Inflammatory macrophage treated with lipopolysaccharide for 4 hours (primary cell): ENCODE results near the gene FAM209A.
"Not testable (repeated sequence)": the region's sequence is repeated elsewhere in the genome, so short reads cannot be mapped to it uniquely, and the experiment has no call there.

Experiments used
- DNase-seq: peaks from one replicate; pipeline ENCODE4 v3.0.0-alpha.2; 2020

Gene FAM209A, protein sequence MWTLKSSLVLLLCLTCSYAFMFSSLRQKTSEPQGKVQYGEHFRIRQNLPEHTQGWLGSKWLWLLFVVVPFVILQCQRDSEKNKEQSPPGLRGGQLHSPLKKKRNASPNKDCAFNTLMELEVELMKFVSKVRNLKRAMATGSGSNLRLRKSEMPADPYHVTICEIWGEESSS

DNA sequence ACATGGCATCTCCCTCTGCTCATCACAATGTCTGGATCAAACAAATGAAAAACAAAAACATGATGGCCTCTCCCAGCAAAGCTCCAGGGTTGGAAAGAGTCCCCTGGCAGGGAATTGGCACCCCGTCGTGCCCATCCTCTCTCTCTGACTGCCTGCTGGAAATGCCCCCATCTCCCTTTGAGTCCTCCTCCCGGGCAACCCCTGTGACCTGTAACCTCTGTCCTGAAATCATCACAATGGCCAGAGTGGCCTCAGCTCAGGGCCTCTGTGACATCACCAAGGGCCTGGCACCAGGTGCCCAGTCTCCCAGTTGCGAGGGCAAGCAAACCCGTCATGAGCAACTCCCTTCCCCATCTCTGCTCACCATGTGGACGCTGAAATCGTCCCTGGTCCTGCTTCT is at the start of gene FAM209A:
TSS of gene FAM209A (plus strand) at position 301 of the 400 bp plus-strand sequence. CDS start at position 366, 65 bp downstream.
- DNase-seq, result not testable (repeated sequence)

DNA sequence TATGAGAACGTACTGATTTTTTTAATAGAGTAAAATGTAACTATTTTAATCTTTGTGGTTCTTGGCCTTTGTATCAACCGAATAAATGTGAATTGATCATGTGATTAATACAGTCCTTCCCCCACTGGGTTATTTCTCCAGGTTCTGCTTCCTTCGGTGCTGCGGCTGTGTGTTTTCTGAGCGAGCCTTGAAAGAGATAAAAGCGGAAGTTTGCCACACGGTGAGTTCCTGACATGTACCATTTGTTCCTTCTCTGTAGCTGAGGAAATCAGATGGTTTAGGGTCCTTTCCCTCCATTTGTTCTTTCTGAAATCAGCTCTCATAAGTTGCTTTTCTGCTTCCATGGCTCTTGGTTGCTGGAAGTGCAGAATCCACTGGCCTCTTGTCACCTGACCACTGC is 40.6 kb upstream of the FAM209A start:
- DNase-seq, result peak; percentile 16

DNA sequence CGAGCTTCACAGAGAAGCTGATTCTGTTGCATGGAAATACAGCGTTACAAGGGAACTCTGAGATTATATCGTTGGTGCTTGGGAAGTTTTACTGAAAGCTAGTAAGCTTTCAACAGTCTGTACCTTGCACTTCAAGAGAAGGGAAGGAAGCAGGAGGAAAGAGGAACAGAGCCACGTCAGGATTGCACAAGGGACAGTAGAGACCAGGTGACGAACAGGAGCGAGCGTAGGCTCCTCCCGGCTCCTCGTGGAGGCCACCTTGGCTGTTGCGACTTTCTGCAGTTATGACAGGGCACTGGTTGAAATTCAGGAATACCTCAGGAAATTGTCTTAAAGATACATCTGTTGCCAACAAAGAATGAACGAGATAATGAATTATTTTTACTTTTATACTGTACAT is 37.3 kb upstream of the FAM209A start:
- DNase-seq, result peak; percentile 29

DNA sequence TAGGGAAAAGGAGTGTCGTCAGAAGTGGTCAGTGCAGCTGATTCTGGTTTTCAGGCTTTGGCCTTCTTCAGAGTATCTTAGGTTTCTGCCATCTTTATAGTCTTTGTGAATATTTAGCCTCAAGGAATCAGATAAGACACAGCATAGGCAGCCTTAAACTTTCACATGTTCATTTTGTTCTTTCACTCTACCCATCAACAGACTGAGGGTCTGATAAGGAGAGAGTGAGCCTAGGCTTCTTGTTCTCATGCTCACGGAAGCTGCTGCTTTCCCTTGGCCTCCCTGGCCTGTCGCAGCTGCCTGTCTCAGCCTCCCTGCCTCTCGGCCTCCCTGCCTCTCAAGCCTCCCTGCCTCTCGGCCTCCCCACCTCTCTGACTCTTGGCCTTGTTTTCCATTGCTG is 36.0 kb upstream of the FAM209A start:
- DNase-seq, result no peak

DNA sequence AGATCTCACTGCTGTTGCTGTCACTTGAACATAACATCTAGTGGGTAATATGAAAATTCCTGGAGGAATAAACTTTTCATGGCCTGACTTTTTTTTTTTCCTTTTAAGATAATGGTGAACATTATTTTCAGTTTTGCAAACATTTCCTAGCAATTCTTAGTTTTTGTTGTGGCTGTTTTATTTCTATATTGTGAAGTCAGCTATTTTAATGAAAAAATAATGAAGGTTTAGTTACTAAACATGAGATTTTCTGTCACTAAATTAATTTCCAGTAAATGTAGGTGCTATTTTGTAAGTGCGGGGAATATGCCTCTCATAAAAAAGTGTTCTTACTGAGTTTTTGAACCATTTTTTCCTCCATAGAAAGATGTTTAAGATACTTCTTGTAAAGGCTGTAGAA is 23.4 kb upstream of the FAM209A start:
- DNase-seq, result no peak

DNA sequence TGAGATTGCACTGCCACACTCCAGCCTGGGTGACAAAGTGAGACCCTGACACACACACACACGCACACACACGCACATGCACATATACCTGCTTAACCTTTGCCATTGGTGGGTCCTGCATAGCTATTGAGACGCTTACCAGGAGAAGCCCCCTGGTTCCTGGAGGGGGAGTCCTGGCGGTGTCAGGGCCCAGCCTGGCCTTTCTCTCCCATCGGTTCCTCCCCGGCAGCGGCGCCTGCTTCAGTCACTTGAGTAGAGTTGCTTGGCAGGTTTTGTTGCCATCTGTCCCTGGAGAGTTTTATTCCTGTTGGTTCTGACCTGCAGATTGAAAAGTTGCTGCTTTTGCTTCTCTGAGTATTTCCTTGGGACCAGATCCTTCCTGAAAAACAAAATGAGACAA is 20.6 kb upstream of the FAM209A start:
- no peak for DNase-seq

DNA sequence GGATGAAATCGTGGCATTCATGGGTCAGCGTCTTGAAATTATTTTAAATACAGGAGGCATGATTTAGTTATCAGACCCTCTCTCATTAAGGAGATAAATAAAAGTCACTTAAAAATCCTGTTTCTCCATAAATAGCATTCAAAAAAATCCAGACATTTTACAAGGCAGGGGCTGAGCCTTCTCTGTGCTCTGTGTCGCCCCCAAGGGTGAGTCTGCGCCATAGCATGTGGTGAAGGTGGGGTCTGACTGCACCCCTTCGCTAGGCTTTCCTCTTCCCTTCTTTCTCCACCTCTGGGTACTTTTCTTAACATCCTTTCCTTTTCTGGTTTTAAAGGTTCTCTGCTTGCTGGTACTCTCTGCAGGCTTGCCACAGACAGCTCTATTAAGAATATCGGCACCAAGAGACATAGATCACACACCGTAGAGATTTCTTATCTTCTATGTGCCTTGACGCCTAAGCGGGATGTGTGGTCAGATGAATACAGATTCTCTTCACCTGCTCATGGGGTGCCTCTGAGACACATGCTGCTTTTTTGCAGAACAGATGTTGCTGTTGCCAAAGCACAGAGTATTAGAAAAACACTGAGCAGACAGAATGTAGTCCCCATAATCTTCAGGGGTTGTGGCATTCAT is 20.1 kb upstream of the FAM209A start:
- no peak for DNase-seq

DNA sequence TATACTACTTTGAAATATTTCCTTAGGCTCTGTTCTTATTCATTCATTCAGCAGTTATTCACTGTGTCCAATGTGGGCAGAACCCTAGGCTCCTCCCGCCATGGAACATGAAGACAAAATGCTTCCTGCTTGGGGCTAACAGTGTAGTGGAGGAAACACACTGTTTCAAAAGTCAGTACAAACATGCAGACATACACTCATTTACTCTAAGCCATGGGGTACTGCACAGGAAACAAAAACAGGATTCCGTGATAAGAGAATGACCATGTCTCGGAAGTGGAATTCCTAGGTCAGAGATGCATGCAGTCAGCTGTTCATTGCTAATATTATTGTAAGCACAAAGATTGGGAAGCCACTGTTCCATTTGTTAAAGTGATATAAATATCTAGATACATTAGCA is 18.4 kb upstream of the FAM209A start:
- no peak for DNase-seq

DNA sequence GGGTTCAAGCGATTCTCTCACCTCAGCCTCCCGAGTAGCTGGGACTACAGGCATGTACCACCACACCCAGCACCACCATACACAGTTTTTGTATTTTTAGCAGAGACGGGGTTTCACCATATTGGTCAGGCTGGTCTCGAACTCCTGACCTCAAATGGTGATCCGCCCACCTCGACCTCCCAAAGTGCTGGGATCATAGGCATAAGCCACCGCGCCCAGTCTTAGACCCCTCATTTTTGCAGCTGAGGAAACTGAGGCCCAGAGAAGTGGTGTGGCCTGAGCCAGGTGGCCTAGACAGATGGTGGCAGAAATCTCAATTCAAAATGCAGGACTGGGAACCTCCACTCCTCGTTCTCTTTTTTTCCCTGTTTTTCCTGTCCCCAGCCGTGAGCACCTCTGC is 12.6 kb upstream of the FAM209A start:
- DNase-seq, result no peak

DNA sequence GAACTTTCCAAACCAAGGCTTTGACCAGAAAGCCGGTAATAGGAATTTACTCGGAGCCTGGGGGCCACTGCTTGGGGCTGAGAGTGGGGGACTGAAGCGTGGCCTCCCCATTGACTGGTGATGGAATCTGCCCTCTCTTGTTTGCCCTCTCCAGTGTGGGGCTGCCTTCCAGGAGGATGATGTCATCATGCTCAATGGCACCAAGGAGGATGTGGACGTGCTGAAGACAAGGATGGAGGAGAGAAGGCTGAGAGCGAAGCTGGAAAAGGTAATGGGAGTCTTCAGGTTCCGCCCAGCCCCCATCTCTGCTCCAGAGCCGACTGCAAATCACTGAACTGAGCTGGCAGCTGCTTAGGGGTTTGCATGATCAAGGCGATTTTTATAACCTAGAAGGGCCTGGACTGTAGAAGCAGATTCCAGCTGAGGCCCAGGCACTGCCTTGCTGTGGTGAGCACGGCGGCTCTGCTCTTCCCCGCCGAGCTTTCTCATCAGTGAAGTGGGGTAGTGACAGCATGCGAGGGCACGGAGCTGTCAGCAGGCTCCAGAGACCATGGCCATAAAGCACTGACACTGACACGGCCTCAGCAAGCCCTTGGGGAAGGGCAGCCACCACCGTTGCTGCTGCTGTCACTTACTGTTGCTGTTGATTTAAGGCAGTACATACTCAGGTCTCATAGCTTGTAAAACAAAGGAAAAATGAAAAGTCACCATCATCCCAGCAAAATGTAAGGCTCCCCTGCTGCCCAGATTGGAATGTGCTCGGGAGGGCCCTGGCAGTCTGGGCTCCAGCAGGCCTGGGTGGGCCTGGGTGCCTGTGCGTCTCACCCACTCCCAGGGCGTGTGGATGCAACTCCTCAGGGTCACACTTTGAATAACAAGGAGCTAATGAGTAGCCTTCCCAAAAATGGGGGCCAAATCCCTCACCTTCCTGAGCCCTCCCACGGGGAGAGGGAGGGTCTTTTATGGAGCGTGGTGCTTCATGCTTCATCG is 11.1 kb upstream of the FAM209A start:
- DNase-seq, result no peak

DNA sequence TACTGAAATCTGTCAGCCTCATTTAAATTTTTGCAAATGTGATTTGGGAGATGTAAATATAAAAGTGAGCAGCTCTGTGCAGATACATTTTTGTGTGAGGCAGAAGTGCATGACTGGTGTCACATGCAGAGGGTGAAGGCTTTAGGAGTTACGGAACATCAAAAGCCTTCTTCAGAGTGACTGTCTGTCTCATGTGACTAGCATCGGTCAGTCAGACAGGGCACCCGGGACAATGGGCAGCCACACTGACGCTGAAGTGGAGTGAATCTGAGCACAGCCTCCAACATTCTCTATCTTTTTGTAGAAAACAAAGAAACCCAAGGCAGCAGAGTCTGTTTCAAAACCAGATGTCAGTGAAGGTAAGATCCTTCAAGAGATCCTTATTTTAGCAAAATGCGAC is 7.9 kb upstream of the FAM209A start:
- DNase-seq, result no peak

DNA sequence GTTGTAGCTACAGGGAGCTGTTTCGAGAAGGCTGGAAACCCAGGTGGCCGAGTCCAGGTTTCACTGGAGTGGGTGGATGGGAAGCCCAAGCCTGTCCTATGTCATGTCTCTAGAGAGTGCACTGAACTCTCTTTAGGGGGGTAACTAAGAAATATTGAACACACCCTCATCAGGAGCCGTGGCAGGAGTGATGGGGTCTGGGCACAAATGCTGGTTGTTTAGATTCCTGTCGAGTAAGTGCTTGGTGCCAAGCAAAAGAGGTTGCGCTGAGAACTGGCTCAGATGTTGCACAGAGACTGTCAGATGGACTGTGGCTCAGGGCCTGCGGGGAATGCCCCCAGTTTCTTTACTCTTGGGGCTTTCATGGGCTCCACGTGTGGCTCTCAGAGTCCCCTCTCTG is 7.3 kb upstream of the FAM209A start:
- no peak for DNase-seq

DNA sequence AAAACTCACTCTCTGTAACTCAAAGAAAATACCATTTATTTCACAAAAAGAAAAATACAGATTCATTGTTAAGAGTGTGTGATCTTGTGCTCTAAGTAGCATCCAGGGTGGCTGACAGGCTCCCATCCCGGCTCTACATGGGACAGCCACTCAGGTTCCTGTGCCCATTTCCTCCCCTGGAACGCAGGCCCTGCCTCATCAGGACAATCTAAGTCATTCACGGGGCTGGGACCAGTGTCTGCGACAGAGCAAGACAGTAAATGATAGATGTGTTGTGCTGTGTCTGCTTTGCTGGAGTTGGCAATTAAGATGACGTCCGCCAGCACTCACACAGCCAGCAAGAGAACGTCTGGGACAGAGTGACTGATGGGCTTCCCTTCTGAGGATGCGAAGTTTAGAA is 6.9 kb upstream of the FAM209A start:
- no peak for DNase-seq

DNA sequence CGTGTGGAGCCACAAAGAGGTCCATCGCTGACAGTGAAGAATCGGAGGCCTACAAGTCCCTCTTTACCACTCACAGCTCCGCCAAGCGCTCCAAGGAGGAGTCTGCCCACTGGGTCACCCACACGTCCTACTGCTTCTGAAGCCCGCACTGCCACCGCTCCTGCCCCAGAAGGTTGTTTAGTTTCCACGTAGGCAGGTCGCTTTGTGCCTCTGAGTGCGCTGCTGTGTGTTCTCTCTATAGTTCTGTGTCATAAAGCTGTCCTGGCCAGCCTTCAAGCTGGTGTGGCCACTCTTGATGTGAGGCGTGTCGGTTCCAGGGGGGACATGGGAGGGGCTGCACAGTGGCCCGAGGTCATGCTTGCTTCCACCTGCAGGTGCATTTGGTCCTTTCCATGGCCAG is 6.4 kb upstream of the FAM209A start:
- no peak for DNase-seq

DNA sequence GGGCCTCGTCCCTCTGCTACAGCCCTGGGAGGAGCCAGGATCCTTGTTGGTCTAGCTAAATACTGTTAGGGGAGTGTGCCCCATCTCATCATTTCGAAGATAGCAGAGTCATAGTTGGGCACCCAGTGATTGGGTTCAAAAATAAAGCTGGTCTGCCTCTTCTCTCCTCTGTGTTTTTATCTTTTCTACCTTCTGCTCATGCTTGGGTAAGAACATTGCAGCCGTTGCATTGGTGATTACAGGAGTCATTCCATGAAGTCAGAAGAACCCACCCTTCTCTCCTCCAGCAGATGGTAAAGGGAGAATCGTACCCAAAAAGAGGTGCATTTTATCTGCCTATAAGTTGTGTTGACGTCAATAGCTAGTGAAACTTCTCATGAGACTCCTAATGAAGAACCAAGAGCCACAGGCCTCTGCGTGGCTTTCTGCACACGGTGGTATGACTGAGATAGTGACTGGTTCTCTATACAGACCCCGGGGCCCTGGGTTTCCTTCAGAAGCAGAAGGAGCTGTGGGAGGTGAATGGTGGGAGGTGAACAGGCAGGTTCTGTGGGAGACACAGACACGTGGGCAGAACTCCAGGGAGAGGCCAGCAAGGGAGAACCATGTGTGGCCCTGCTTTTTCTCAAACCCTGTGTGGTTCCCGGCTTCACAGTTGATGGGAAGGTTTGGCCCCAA is 5.7 kb upstream of the FAM209A start:
- DNase-seq, result no peak

DNA sequence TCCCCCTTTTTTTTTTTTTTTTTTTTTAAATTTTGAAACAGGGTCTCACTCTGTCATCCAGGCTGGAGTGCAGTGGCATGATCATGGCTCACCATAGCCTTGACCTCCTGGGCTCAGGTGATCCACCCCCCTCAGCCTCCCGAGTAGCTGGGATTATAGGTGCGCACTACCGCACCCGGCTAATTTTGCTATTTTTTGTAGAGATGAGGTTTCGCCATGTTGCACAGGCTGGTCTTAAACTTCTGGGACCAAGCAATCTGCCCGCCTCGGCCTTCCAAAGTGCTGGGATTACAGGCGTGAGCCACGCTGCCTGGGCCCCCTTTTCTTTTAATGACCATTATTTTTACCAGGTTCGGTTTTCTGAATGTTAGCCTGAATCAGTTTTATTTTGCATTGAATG is 5.0 kb upstream of the FAM209A start:
- no peak for DNase-seq

DNA sequence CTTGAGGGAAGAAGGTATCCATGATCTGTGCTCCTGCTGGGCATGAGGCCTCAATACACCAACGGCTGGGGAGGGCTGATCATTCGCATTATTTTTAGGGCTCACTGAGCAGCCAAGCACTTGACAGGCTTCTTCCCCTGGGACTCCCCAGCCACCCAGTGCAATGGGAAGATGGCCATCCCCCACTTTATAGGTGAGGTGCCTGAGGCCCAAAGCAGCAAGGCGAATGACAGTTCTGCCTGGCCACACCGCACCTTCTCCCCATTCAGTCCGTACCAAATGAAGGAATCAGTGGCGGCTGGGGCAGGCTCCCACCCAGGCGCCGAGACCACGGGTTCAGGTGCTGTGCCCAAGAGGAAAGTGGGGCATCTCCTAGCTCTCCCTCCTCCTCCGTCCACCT is 4.4 kb upstream of the FAM209A start:
- DNase-seq, result no peak

DNA sequence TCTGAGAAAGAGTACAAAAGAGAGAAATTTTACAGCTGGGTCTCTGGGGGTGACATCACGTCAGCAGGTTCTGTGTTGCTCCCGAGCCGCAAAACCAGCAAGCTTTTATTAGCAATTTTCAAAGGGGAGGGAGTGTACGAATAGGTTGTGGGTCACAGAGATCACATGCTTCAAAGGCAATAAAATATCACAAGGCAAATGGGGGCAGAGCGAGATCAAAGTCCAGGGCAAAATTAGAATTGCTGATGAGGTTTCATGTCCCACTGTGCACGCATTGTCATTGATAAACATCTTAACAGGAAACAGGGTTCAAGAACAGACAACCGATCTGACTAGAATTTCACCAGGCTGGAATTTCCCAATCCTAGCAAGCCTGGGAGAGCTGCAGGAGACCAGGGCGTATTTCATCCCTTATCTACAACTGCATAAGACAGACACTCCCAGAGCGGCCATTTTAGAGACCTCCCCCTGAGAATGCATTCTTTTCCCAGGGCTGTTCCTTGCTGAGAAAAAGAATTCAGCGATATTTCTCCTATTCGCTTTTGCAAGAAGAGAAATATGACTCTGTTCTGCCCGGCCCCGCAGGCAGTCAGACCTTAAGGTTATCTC is 3.7 kb upstream of the FAM209A start:
- not testable (repeated sequence) for DNase-seq

DNA sequence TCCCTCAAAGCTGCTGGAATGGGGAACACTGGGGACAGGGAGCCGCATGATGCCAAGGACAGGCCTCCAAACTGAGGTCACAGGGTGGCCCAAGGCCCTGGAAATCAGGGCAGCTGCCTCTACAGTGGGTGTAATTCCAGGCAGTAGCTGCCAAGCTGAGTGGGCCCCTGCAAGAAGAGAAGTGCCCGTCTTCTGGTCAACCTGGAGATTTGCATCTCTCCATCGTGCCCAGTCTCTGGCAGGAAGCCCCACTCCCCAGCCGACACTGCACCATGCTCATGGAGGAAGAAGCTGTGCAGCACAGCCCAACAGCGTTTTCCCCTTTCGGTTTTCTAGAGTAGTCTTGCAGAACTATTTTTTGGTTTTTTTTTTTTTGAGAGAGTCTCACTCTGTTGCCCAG is 2.2 kb upstream of the FAM209A start:
- no peak for DNase-seq

DNA sequence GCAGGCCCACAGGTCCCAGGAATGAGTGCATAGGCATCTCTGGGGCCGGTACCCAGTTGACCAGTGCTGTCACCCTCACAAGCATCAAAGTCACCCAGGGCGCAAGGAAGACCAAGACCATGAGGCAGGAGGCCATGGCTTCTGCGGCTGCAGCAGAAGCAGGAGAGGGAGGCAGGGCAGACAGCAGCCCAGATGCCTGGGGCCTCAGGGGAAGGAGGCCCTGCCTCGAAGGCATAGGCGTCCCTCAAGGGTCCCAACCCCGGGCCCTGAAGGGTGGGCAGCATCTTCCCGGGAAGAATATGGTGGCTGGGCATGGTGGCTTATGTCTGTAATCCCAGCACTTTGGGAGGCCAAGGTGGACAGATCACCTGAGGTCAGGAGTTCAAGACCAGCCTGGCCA is 3.0 kb downstream of the FAM209A start:
- DNase-seq, result no peak

DNA sequence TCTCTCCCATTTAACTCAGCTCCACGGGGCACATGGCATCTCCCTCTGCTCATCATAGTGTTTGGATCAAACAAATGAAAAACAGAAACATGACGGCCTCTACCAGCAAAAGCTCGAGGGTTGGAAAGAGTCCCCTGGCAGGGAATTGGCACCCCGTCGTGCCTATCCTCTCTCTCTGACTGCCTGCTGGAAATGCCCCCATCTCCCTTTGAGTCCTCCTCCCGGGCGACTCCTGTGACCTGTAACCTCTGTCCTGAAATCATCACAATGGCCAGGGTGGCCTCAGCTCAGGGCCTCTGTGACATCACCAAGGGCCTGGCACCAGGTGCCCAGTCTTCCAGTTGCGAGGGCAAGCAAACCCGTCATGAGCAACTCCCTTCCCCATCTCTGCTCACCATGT is 8.4 kb downstream of the FAM209A start, which contains the start of gene FAM209B:
TSS of gene FAM209B (plus strand) at position 301 of the 400 bp plus-strand sequence. CDS start at position 397, 96 bp downstream.
- not testable (repeated sequence) for DNase-seq

DNA sequence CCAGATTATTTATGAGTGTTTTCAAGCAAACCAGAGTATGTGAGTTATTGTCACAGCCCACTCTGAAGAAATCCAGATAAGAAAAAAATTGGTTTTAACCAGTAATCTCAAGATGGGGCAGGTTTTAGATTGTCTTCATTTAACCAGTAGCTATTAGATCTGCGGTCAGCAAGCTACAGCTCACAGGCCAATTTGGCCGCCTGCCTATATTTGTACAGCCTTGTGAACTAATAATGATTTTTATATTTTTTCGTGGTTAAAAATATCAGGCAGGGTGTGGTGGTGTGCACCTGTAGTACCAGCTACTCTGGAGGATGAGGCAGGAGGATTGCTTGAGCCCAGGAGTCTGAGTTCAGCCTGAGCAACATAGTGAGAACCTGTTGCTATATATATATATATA is 13.5 kb downstream of the FAM209A start:
- no peak for DNase-seq

DNA sequence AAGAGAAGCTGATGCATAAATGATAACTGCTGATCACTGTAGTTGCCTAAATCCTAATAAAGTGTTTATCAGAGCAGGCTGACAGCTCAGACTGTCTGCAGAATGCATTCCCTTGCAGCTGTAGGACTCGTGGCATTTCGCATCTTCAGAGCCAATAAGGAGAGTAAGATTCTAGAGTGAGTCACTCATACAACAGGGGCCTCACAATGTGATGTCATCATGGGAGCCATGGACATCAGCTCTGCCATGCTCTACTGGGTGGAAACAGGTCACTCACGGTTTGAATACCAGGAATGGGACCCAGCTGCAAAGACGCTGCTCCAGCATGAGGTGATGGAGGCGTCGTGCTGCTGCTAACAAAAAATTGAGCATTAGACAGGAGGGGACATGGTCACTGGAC is 15.9 kb downstream of the FAM209A start:
- DNase-seq, result no peak
